Fibroblast of skin of scalp (primary cell): ENCODE results near the gene GALNT14. TPM values are rescaled to one million over a fixed set of nuclear protein-coding genes. Genes with fewer than 3 reads are reported as not detected.
A peak's percentile ranks its signal among the peaks of the same experiment; 100 is the strongest.
"Not testable (repeated sequence)": the region's sequence is repeated elsewhere in the genome, so short reads cannot be mapped to it uniquely, and the experiment has no call there.

Experiments
- DNase-seq: peaks from one replicate; pipeline ENCODE4 v3.0.0-alpha.2; 2013
- polyA plus RNA-seq, 2 experiments: library from polyadenylated mRNA; unstranded; fragments of 120-200 nt; gene quantifications; one replicate each; pipeline ENCODE4 v1.2.1, GENCODE V29; 2013; ENCODE audit not compliant: insufficient read length in 2 of 2

The GALNT14 gene, protein sequence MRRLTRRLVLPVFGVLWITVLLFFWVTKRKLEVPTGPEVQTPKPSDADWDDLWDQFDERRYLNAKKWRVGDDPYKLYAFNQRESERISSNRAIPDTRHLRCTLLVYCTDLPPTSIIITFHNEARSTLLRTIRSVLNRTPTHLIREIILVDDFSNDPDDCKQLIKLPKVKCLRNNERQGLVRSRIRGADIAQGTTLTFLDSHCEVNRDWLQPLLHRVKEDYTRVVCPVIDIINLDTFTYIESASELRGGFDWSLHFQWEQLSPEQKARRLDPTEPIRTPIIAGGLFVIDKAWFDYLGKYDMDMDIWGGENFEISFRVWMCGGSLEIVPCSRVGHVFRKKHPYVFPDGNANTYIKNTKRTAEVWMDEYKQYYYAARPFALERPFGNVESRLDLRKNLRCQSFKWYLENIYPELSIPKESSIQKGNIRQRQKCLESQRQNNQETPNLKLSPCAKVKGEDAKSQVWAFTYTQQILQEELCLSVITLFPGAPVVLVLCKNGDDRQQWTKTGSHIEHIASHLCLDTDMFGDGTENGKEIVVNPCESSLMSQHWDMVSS
- polyA plus RNA-seq (2013, experiment 1 of 2; ENCODE audit: insufficient read length), result 6.6 TPM
- polyA plus RNA-seq (2013, experiment 2 of 2; ENCODE audit: insufficient read length), result 5.6 TPM

DNA sequence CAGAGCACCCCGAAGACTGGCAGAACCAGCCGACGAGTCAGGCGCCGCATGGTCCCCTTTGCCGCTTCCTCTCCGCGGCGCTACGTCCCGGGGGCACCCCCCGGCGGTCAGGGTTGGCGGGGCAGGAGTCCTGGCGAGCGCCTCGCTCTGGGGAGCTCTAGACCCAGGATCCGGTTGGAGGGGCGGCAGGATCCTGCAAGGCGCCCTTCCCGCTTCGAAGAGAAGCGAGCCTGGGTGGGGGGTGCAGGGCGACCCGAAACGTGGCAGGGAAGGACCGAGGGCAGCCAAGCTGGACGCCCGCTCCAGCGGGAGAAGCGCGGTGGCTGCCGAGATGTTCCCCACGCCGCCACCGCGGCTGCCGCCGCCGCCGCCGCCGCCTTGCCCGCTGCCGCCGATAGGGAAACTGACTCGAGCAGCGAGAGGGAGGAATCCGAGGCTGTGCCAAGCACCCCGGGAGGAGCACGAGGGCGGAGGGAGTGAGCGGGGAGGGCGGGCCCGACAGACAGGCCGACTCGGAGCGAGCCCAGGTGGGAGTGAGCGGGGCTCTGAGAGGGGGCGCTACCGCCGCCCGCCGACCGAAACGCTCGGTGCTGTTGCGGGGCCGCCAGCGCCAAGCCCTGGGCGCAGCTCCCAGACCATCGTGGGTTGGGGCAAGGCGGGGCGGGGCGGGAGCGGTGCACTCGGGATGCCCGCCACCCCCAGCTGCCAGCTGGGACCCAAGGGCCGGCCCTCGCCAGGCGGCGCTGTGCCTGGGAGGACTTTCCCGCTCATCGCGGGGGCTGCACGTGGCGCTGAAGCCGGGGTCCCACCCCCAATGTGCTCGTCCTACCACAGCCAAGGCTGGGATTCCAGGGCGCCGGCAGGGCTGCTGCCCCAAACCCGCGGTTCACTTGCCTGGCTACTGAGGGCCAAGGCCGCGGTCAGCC lies at the start of gene GALNT14:
TSS of gene GALNT14 (minus strand) at position 404 of the 926 bp plus-strand sequence. CDS start at position 50, 354 bp downstream.
- DNase-seq, result peak; percentile 67

DNA sequence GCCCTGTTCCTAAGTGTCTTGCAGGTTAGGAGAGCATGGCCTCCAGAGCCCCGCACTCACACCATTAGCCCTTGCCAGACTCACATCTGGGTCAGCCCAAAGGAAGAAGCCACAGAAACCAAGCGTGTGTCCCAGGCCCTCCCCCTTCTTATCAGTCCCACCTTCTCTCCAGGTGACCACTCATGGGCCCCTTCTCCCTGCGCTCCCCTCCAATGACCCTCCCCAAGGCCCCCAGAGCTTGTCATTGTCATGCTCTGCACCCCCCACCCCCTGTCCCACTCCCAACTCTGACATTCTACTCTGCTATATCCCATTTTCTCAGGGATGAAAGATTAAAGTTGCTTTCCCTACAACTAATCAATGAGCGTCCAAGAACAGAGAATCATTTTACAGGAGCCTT lies 48.9 kb upstream of the GALNT14 start:
- no peak for DNase-seq

- not testable (repeated sequence) for DNase-seq
Observed at GRCh38 chr2:31183973-31184372, 45.7 kb upstream of the GALNT14 start.

- DNase-seq, result no peak
Observed at GRCh38 chr2:31176742-31177141, 38.5 kb upstream of the GALNT14 start.

- no peak for DNase-seq
Observed at GRCh38 chr2:31171142-31171541, 32.9 kb upstream of the GALNT14 start.

DNA sequence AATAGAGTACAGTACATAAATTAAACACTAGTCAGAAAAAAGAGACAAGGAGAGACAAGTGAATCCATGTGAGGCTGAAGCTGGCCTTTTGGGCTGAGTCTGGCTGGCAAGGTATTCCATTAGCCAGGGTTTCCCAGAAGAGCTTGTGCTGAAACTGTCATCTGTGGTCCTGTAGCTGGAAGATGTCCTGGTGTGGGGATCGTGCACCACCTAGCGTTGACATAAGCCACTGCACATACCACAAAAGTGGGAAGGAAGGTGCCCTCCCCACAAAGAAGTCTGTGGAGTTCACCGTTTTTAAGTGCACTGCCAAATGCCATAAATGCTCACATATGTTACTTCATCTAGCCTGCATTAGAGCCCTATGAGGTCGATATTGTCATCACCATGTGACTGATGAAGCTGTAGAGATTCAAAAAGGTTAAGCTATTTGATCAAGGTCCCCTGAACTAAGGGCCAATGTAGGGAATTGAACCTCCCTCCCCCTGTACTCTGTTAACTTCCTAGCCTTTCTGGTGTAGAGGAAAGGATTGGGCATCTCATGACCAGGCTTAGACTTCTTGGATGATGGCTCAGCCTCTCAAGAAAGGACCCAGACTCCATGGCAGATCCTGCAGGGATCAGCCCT lies 31.9 kb upstream of the GALNT14 start:
- peak; percentile 70 for DNase-seq

GRCh38 chr2:31168291-31168690 lies 30.1 kb upstream of the GALNT14 start:
- DNase-seq, result peak; percentile 12

GRCh38 chr2:31166925-31167324 lies 28.7 kb upstream of the GALNT14 start:
- DNase-seq, result no peak

DNA sequence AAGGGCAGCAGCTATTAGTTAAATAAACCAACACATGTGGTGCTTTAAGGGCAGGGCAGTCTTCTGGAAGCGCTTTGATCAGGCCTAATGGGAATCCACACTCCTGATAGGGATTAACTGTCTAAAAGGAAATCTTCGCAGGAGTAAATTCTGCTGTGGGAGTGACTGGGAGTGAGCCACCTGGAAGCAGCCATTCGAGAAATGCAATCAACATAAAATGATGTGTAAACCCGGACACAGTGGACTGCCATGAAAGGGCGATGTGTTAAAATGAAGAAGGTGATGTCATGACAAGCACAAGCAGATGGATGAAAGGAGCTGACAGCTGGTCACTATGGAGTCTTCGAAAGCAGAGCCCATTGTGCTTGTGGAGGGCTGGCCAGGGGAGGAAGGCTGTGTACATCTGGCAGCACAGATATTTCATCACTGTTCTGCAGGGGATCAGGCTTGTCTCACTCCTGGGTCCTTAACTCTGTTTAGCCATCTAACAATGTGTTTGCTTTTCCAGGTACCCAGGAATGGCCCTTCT lies 24.8 kb upstream of the GALNT14 start:
- no peak for DNase-seq

DNA sequence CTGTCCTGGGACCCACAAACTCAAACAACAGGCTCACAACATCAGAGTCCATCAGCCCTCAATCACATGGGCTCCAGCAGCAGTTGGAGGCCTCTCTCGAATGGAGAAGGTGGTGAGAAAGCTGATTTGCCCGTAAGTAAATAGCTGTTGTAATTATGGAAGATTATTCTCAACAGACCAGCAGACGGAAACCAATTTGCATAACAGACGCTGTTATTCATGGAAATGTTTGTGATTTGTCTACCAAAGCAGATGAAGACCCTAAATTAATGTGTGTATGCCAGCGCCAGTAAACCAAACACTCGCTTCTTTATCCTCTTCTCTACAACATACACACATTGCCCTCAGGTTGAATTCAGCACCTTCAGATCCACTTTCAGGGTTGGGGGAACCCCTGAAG lies 23.4 kb upstream of the GALNT14 start:
- no peak for DNase-seq

DNA sequence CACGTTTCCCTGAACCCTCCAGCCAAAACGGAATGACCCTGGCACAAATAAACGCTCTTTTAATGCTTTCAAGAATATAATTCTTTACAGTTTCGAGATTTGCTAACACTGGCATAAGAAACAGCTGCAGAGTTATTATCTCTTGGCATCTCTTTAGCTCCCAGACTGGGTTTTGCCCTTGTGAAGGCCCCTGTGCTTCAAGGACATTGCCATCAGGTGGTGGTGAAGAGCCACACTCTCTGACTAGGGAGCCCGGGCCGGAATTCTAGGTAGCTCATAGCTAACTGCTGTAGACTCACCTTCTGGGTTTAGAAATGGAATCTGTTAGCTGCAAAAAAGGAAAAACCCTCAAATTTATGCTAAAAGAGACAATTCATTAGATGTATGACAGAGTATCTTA lies 13.3 kb upstream of the GALNT14 start:
- DNase-seq, result no peak

GRCh38 chr2:31150120-31150670 lies 12.0 kb upstream of the GALNT14 start:
- DNase-seq, result no peak

DNA sequence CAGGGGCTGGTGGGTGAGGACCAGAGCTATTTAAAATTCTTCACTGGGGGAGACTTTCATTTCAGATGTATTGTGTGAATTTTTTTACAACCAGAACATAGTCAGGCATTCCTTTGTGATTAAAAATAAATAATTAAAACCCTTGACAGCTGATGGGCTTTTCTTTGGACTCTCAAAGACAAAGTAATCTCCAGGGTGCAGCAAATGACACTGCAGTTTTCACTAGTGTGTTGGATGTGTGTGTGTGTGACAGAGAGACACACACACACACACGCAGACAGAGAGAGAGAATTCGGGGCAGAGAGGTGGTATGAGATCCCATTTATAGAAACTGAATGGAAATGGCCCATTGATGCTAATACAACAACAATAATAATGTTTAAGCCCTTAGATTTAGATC lies 10.3 kb upstream of the GALNT14 start:
- peak; percentile 45 for DNase-seq

DNA sequence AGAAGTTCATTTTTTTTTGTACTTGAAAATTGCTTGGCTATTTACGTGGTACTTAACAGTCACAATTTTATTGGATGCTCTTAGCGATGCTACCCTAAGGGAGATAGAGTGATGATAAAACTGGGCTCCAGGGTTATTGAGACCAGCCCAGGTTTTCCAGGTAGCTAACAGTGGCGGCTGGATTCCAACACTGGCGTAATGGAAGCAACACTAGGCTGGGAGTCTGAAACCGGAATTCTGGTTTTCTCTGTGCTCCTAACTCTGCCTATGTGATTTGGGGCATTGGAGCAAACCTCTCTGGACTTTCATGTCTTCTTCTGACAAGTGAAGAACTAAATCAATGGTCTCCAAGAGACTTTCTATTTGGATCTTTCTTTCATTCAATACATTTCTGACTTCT lies 9.4 kb upstream of the GALNT14 start:
- DNase-seq, result no peak

DNA sequence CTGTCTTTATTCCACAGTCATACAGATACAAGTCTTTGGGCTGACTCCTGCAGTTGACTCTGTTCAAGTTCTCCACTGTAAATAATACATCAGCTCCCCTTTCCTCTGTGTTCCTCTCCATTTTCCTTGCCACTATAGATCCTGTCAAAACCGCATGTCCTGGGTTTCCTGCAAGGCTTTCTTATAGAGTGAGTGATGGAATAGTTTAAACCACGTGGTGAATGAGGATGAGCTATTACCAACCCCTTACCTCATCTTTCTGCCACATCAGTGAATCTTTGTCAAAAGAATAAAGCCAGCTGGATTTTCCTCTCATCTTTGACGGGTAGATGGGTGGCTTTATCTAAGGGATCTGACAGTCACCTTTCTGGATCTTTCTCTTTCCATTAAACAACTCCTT lies 3.9 kb upstream of the GALNT14 start:
- peak; percentile 33 for DNase-seq

GRCh38 chr2:31141443-31142085 lies 3.3 kb upstream of the GALNT14 start:
- peak; percentile 66 for DNase-seq

DNA sequence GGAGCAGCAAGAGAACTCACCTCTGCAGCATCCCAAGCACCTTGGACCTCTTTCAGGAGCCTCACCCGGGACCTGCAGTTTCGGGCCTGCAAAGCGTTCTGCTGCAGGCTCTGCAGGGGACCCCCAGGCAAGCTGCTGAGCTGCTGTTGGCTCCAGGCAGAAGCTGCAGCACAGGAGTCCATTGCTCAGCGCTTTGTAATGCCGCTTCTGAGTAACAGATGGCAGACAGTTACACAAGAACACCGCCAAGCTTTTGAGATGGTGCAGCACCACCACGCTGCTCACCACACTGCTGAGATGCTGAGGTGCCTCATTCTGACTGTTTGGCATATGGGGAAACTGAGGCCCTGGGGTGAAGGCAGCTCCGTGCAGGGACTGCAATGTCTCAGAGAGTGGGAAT lies 1.9 kb upstream of the GALNT14 start:
- DNase-seq, result peak; percentile 54

- DNase-seq, result no peak
Observed at GRCh38 chr2:31139671-31140070, 1.4 kb upstream of the GALNT14 start.

- DNase-seq, result peak; percentile 23
Observed at GRCh38 chr2:31137211-31138036, 816 bp downstream of the GALNT14 start.

- DNase-seq, result no peak
Observed at GRCh38 chr2:31136732-31137131, 1.5 kb downstream of the GALNT14 start.
